Right renal pelvis (tissue), 4 donors: Measurements from ENCODE around the gene ING1. TPM values are rescaled to one million over a fixed set of nuclear protein-coding genes. Genes with fewer than 3 reads are reported as not detected.
"Not testable (repeated sequence)": the region's sequence is repeated elsewhere in the genome, so short reads cannot be mapped to it uniquely, and the experiment has no call there.

Source experiments
- DNase-seq, 4 donors: peaks; one replicate each; pipeline ENCODE4 v3.0.0-alpha.2; 2013; ENCODE audit warnings: low read depth in 4 of 4, low spot score in 3 of 4, missing footprints in 1 of 4
- polyA plus RNA-seq, 4 donors: library from polyadenylated mRNA; unstranded; fragments of 120-200 nt; gene quantifications; one replicate each; pipeline ENCODE4 v1.2.1, GENCODE V29; 2013; ENCODE audit not compliant: insufficient read length in 4 of 4

Gene ING1
- polyA plus RNA-seq, 4 donors: 22.2 to 27.4 (median 25.7) TPM

DNA sequence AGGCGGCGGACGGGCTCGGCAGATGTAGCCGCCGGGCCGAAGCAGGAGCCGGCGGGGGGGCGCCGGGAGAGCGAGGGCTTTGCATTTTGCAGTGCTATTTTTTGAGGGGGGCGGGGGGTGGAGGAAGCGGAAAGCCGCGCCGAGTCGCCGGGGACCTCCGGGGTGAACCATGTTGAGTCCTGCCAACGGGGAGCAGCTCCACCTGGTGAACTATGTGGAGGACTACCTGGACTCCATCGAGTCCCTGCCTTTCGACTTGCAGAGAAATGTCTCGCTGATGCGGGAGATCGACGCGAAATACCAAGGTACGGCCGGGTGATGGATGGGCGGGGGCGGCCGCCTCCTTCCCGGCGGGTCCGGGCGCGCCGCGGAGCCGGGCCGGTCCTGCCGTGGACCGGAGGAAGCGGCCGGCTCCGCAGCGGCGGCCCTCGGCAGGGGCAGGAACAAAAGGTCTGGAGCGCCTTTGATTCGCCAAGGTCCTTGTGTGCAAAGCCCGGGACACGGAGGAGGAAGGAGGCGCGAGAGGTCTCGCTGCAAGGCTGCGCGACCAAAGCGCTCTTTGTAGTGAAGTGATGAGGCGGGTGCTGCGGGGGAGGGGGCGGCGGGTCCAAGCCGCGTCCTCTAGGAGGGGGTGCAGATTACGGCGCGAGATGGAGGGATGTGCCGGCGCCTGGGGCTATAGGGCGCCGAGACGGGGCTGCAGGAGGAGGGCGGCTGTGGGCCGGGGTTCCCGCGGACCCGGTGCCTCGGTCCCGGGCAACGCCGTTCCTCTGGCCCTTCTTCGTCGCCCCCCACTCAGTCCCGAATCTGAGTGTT, 689 bp downstream of the ING1 start:
- peak in 2 of 4 donors; percentile 36 to 38 for DNase-seq

DNA sequence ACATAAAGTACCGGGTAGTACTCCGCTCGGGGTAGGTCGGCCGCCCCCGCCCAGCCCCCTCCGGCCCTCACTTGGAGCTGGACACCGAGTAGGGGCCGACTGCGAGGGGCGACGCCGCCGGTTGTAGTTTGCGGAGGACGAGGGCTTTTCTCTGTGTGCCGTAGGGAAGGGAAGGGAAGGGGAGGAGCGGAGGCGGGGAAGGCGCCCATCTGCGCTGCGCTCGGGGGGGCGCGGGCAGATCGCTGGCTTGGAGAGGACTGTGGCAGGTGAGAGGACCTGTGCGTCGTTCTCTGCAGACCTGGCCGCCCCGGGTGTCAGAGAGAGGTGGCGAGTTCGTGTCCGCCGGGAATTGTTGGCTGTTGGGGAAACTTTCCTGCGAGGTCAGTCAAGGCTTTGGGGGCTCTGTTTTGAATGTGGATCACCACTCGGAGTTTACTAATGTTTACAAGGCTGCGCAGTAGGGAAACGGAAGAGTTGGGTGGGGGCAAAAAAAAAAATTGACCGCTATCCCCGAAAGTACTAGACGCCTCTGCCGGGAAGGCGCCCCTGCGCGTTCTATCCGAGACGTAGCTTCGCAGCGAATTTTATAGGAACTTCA, 1.4 kb downstream of the ING1 start:
- DNase-seq: peak in 2 of 4 donors; percentile 43 to 49

DNA sequence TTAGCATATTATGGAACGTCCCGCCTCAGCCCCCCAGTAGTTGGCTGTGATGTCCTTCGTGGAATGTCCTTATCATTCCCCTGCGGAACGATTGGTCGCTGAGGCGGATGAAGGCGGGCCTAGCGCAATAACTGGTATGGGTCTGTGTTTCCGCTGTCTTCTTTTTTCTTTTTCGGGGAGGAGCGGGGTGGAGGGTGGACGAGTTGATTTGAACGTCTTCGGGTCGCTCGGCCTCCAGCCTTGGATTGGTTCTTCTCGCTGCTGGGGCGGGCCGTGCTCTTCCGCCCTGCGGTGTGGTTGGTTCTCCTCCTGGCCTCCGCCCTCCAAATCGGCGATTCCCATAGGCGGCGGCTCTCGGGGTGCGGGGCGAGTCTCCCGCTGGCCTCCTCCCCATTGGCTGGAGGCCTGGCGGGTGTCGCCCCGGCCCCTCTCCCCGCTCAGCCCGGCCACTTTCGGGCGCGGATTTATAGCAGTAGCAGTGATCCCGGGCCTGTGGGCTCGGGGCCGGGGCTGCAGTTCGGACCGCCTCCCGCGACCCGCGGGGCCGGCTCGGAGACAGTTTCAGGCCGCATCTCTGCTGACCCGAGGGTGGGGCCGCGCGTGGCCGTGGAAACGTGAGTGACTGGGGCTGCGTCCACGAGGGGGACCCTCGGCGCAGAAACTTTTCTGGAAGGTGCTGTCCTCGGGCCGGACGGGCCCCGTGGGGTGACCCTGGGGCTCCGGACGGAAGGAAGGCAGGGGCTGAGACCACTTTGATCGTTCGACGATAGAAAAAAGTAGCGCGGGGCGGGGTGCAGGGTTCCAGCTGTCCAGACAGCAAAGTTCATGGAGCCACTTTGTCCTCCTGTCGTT, 2.1 kb downstream of the ING1 start:
- DNase-seq: peak; percentile 94 to 100 (median 98)

DNA sequence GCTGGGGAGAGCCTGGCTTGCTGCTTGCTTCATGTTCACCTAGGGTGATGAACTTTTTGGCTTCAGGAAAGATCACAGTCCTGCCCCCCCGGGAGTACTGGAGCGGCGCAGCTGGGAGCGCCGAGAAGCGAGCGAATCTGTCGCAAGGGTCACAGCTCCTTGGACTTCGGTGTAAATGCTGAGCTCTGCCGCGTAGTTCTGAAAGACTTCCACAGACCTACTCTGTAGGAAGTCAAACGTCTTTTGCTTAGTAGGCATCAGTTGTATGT, 2.7 kb downstream of the ING1 start:
- DNase-seq: peak in 2 of 4 donors; percentile 22 to 32

DNA sequence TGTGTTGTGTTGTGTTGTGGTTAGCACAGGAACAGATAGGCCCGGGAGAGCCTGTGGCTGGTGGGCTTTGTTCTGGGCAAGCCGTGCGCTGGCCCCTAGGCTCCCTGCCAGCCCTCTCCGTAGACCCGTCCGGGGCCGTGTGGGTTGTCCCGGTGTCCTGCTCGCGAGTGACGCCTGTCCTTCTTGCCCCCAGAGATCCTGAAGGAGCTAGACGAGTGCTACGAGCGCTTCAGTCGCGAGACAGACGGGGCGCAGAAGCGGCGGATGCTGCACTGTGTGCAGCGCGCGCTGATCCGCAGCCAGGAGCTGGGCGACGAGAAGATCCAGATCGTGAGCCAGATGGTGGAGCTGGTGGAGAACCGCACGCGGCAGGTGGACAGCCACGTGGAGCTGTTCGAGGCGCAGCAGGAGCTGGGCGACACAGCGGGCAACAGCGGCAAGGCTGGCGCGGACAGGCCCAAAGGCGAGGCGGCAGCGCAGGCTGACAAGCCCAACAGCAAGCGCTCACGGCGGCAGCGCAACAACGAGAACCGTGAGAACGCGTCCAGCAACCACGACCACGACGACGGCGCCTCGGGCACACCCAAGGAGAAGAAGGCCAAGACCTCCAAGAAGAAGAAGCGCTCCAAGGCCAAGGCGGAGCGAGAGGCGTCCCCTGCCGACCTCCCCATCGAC, 5.7 kb downstream of the ING1 start:
- no peak for DNase-seq

DNA sequence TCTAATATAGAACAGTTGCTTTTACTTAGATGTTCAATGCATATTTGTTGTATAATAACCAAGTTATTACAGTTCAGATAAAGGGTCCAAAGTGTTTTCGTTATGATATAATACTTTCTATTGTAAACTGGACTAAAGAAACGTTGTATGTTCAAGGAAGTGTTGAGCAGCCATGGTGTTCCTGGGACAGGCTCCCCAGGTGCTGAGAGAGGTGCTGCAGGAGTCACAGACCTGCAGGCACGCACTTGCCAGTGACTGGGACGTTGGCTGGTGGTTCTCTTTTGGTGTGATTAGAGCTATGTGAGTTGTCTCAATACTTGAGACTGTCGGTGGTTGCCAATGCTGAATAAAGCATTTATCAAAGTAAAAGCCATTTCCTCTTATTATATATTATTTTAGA, 9.5 kb downstream of the ING1 start:
- DNase-seq: no peak

DNA sequence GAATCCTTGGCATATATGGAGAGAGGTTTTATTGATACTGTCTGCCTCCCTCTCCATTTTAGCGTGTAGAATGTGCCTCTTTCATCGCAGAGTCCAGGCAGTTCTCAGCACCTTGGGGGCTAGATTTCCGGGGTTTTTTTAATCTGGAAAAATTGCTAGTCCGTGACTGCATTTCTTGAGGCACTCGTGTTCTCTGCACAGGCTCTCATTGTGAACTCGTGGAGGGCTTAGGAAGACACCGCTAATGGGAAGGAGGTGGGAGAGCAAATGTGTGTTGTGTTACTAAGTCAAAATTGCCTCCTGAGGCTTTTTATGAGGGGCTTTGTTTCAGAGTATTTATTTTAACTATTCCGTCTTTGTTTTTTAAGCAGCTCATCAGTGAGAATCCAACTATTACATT, 10.1 kb downstream of the ING1 start:
- no peak for DNase-seq

DNA sequence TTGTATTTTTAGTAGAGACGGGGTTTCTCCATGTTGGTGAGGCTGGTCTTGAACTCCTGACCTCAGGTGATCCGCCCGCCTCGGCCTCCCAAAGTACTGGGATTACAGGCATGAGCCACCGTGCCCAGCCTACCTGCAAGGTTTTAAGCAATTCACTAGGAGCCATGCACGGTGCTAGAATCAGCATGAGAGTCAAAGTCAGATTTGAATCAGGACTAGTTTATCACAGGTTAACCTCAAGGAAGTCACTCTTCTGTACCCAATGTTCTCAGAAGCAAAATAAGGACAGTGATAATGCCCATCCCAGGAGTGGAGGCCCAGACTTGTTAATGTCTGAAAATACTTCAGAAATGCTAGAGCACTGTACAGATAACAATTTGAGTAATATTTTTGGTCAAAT, 12.7 kb downstream of the ING1 start:
- not testable (repeated sequence) for DNase-seq

DNA sequence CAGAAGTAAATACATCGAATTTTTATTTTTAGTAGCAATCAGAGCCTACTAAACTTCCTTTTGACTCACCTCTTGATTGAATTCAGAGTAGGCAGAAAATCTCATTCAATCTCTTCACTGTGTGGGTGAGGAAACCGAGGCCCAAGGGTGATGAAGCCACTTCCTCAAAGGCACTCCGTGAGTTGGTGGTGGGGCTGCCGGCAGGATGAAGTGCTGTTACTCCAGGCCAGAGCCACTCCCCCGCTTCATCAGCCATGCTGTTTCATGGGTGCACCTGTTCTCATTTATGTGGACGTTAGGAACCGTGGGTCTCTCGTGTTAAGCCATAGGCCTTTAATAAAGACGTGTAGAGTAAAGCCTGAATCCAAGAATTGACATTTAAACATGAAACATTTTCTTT, 13.2 kb downstream of the ING1 start:
- DNase-seq: no peak

DNA sequence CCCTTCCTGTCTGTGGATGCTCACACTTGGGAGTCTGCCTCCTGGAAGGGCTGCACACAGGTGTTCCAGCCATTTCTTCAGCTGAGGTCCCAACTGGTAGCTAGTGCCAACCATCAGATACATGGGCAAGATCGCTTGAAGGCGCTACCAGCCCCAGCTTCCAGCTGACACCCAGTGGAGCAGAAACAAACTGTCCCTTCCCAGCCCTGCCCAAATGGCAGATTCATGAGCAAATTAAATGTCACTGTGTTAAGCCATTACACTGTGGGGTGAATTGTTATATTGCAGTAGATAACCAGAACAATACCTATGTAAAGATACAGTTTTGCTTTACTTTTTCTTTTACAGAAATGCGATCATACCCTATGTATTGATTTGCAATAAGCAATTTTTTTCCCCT, 17.6 kb downstream of the ING1 start:
- DNase-seq: no peak

DNA sequence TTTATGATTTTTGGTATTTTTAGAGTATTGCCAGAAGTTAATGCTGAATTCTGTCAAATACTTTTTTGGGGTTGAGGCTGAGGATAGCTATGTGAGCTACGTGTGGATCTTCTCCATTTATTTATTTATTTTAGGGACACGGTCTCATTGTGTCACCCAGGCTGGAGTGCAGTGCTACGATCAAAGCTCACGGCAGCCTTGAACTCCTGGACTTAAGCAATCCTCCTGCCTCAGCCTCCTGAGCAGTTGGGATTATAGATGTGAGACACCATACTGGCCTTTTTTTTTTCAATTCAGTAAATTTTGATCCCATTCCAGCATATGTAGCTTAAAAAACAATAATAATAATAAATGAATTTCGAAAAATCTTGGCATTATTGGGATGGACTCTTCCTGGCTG, 21.1 kb downstream of the ING1 start:
- DNase-seq: no peak

DNA sequence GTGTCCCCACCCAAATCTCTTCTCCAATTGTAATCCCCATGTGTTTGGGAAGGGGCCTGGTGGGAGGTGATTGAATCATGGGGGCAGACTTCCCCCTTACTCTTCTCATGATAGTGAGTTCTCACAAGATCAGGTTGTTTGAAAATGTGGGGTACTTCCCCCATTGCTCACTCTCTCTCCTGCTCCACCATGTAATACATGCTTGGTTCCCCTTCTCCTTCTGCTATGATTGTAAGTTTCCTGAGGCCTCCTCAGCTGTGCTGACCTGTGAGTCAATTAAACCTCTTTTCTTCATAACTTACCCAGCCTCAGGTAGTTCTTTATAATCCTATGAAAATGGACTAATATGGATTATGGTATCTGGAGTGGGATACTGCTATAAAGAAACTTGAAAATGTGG, 24.1 kb downstream of the ING1 start:
- no peak for DNase-seq

DNA sequence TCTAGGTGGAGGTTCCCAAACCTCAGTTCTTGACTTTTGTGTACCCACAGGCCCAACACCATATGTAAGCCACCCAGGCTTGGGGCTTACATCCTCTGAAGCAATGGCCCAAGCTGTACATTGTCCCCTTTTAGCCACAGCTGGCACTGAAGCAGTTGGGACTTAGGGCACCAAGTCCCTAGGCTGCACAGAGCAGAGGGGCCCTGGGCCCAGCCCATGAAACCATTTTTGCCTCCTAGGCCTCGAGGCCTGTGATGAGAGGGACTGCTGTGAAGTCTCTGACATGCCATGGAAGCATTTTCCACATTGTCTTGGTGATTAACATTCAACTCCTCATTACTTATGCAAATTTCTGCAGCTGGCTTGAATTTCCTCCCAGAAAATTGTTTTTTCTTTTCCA, 30.2 kb downstream of the ING1 start:
- no peak for DNase-seq

DNA sequence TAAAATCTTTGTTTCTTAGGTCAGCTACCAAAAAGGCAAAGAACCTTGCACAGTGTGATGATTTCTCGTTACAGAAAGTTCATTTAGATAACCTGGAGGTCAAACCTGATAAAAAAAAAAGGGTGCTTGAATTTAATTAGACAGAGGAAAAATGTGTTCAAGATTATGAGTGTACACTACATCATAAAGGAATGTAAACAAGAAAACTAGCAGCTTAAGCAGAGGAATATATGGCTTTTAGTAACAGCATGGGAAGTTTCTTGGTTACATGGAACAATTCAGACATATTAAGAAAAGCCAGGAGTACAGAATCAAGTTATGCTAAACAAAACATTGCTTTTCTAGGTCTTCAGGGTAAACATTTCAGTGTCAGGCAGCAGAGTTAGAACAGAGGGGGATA, 32.9 kb downstream of the ING1 start:
- DNase-seq: no peak

DNA sequence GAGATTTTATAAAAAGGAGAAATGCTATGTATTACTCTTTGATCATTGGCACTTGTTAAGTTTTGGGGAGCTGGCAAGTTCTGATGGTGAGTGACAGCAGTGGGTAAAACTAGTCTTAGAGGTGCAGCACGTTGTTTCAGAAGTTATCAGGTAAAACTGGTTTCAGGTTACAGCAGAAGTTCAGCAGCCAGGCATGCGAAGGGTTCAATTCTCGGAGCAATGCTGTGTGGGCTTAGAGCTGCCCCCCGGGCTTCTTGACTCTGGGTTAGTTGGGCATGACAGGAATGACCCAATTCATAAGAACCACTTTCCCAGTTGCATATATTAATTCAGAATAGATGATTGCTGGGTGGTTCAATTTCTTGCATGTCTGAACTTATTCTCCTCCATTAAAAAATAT, 34.8 kb downstream of the ING1 start:
- DNase-seq: no peak

DNA sequence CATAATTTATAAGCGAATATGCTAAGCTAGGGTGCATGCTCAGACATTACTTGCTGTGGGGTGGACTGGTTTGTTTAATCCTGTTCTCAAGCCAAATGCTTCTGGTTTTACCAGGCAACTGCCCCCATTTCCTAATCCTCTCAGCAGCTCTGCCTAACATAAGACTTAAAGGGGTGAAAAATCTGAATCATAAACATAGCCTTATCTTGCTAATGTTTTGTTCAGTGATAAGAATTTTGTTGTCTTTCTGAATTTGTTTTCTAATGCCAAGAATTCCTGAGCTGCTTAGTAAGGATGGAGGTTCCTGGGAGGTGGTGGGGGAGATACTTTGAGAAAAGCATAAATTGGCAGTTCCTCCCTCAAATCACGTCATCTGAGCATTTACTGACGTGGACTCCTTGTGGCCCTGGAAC, 42.7 kb downstream of the ING1 start:
- DNase-seq: no peak

DNA sequence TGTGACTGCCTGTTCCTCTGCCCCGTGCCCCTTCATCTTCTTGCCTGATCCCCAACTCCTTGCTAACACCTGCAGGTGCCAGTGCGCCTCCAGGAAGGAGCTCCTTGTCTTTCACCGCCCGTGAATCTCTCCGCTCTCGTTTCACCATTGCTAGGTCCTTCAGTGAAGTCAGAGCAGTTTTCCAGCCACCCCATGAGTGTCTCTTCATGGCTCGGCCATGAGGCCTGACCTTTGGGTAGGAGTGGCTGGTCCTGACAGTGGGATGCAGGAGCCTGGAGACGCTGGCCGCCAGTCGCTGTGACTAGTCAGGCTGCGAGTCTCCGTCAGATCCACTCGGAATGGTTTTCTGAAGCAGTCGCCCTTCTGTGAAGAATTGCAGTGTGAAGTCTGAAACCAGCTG, 43.8 kb downstream of the ING1 start:
- DNase-seq: no peak

DNA sequence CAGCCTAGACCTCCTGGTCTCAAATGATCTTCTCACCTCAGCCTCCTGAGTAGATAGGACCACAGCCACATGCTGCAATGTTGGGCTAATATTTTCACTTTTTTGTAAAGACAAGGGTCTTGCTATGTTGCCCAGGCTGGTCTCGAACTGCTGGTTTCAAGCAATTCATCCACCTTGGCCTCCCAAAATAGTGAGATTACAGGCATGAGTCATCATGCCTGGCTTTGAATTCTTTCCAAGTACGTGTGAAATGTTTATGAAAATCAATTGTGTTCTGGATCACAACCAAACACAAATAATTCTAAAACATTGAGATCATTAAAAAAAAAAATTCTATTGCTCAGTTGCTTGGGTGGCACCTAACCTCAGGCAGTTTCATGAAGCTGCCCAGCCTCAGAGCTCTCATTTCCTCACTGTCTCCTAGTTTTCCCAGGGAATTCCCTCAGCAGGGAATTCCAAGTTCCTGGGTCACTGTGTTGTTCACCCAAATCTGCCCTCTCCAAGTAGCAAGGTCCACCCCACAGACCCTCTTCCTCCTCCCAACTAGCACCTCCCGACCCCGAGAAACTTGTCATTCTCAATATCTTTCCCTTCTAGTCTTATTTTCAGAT, 44.8 kb downstream of the ING1 start:
- DNase-seq: no peak

DNA sequence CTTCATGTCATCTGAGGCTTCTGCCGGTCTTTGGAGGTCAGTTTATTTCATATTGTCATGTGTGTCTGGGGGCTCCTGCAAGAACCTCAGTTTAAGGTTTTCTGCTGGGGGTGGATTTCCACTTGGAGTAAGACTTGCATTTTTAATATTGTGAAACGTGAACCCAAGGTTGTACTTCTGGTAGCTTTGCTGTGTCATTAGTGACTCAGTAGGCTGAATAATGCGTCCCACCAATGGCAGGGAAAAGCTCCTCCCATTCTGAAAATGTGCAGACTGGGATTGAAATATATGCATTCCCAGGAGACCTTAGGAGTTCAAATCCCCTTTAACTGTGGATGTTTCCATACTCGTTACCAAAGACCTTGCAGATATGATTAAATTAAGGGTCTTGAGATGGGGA, 46.2 kb downstream of the ING1 start:
- no peak for DNase-seq

DNA sequence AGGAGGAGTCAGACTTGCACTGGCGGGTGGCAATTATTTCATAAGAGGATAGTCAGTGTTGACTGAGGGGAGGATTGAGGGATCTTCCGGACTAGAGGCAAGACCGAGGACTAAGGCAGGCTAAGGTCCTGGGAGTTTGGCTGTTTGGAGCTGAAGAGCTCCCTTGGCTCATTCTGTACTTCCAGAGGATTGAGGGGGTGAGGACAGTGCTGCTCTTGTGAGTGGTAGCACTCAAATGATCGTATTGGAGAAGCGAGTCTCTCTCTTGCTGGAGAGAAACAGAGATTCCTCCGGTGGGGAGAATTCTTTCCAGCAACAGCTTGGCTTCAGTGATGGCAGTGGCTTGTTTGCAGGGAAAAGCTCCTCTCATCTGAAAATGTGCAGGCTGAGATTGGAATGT, 47.1 kb downstream of the ING1 start:
- no peak for DNase-seq
